ENCODE results near the gene WDR72.

DNA sequence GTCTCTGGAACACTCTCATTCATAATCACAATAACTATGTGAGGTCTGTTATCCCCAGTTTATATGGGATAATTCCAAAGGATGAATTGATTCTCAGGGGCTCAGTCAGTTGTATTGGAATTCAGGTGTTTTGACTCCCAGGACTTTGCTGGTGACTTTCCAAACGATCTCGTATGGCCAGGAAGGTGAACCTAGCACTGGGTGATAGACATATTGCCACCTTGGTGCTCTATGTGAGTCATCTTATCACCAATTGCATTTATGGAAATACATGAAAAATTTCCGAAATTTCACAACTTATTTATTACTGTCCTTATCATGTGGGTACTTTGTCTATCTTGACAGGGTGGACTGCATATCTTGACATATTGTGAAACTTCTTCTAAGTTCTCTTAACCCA lies 287.3 kb downstream of the WDR72 start:
- TF ChIP-seq CTCF (IDR thresholded peaks at IDR 0.05) (no peak), POLR2A (IDR thresholded peaks at IDR 0.05) (no peak), POLR2AphosphoS5 (IDR thresholded peaks at IDR 0.05) (no peak)
